Fibroblast of villous mesenchyme (primary cell): Measurements from ENCODE around the gene SUN2. TPM values are rescaled to one million over a fixed set of nuclear protein-coding genes. Genes with fewer than 3 reads are reported as not detected.

Source experiments
- DNase-seq: peaks from one replicate; pipeline ENCODE4 v3.0.0-alpha.2; 2010; ENCODE audit warnings: low read depth
- H3K4me3 ChIP-seq: 2 replicates; pipeline ENCODE4 v1.5.1; 2011; ENCODE audit warnings: low read depth, mild to moderate bottlenecking, low read length
- total RNA-seq: library from RNA; depleted of rRNA; stranded (reverse); fragments of >200 nt; gene quantifications from 2 replicates; pipeline ENCODE4 v1.2.3, GENCODE V29; 2012
- TF ChIP-seq, protein P1 (sequence below): IDR thresholded peaks from 2 replicates; pipeline ENCODE4 v1.5.1; 2012; ENCODE audit warnings: low read depth, mild to moderate bottlenecking, low read length; ENCODE audit not compliant: insufficient read depth

Gene SUN2
- total RNA-seq, 1 donor, result 64.3 TPM

DNA sequence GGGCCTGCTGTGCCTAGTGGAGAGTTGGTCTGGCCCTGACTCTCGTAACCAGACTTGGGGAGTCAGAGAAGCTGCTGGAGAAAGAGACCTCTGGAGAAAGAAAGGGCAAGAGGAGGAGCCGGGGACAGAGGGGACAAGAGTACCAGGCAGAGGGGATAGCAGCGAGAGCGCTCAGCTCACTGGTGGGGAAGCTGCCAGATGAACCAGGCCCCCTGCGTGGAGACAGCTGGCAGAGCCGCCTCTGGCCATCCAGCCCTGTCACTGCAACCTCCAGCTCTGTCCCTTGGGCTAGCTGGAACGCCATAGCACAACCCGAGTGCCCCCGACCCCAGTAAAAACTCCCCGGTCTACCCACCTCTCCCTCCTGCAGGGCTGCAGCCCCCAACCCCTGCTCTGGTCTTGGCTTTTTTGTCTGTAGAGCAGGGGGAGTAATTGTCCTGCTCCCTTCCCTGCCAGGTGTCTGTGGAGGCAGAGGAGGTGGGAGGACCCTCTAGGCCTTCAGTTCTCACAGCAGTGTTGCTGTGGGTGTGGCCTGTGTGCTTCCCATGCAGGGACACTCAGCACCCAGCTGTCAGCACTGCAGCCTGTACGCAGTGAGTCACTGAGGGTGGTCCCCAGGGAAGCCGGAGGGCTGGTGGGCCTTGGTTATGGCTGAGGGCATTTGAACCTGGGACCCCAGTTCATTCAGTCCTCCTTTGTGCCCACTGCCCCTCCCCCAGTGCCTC, 4.8 kb upstream of the SUN2 start:
- H3K4me3 ChIP-seq, result no peak overlapping the region
- DNase-seq, result no peak
- TF ChIP-seq, protein P1, sequence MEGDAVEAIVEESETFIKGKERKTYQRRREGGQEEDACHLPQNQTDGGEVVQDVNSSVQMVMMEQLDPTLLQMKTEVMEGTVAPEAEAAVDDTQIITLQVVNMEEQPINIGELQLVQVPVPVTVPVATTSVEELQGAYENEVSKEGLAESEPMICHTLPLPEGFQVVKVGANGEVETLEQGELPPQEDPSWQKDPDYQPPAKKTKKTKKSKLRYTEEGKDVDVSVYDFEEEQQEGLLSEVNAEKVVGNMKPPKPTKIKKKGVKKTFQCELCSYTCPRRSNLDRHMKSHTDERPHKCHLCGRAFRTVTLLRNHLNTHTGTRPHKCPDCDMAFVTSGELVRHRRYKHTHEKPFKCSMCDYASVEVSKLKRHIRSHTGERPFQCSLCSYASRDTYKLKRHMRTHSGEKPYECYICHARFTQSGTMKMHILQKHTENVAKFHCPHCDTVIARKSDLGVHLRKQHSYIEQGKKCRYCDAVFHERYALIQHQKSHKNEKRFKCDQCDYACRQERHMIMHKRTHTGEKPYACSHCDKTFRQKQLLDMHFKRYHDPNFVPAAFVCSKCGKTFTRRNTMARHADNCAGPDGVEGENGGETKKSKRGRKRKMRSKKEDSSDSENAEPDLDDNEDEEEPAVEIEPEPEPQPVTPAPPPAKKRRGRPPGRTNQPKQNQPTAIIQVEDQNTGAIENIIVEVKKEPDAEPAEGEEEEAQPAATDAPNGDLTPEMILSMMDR, result no peak

DNA sequence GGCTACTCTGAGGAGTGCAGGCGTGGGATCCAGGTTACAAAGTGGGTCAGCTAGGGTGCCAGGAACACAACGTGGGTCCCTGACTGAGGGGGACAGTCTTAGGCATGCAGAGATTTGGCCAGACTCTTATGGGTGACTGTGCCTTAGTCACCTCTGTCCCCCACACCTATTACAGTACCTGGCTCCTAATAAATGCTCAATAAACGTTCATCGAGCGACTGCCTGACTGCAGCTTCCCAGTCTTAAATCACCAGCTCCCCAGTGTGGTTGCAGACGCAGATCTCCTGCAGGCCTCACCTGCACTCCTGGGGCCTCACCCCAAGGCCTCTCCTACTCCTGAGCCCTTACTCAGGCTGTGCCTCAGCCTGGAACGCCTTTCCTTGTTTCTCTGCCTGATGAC, 3.2 kb upstream of the SUN2 start:
- TF ChIP-seq, protein P1, result no peak
- H3K4me3 ChIP-seq, result no peak overlapping the region
- DNase-seq, result no peak

DNA sequence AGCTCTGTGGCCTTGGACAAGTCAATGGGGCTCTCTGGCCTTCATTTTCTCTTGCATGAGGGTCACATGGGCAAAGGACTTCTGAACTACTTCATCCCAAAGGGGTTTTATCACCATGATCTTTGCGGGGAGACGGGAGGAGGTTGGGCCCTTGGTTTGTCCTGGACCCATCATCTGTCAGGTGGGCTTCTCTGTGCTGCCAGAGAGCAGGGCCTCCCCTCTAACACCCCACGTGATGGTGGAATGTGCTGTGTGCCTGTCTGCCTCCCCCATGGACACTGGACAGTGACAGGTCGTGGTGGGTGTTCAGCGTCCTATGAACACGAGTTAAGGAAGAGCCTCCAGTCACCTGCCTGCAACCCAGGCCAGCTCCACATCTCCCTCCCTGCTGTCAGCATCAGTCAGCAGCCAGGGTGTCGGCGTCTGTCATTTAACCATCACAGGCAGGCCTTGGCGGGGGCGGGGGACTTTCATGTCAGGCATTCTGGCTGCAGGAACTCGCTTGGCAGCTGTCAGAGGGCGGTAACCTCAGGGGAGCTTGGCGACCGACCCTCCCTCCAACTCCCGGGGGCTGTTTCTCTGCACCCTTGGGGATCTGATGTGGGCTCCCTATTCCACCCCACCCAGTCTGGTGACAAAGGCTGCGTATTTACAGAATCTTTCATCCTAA, 2.6 kb upstream of the SUN2 start:
- no peak overlapping the region for H3K4me3 ChIP-seq
- TF ChIP-seq, protein P1, result no peak
- DNase-seq, result no peak

DNA sequence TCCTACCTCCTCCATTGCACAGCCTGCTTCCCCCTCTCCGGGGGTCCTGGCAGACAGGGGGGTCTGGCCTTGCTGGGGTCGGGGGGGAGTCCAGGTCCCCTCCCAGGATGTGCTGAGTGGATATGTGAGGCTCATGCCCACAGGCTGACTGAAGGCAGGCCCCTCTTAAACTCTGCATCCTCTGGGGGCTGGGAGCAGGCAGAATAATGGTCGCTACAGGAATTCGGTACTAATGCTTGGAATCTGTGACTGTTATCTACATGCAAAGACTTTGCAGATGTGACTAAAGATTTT, 1.6 kb upstream of the SUN2 start:
- no peak overlapping the region for H3K4me3 ChIP-seq
- TF ChIP-seq, protein P1, result no peak
- no peak for DNase-seq

DNA sequence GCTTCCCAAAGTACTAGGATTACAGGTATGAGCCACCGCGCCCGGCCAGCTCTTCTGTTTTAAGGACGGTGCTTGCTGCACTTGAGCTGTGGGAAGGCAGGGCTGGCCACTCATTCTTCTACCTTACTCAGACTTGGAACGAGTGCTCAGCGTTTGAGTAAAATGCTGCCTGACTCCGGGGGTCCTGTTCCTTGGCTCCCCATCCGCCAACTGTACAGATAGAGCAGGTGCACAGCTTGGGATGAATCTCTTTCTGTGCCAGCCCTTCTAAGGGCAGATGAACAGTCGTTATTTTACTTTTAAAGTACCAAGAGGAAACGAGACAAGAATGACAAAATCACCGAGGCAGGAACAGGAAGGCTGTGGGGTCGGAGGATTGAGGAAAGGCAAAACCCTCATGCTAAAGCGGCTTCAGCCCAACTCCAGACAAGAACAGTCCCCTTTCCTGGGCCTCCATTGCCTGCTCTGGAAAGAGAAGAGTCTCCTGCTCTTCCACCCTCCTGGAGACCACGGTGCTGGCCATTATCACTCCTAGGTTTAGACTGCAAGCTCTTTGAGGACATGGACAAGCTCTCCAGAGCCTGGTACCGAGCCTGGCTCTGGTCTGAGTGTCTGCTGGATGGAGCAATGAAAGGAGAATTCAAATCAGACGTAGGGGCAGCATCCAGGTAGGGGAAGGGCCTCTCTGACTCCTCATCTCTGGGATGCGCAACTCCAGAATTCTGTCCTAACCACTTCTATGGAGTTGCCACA, 1.1 kb upstream of the SUN2 start:
- no peak for DNase-seq
- TF ChIP-seq, protein P1, result no peak
- peak overlapping the region; percentile 68 for H3K4me3 ChIP-seq

DNA sequence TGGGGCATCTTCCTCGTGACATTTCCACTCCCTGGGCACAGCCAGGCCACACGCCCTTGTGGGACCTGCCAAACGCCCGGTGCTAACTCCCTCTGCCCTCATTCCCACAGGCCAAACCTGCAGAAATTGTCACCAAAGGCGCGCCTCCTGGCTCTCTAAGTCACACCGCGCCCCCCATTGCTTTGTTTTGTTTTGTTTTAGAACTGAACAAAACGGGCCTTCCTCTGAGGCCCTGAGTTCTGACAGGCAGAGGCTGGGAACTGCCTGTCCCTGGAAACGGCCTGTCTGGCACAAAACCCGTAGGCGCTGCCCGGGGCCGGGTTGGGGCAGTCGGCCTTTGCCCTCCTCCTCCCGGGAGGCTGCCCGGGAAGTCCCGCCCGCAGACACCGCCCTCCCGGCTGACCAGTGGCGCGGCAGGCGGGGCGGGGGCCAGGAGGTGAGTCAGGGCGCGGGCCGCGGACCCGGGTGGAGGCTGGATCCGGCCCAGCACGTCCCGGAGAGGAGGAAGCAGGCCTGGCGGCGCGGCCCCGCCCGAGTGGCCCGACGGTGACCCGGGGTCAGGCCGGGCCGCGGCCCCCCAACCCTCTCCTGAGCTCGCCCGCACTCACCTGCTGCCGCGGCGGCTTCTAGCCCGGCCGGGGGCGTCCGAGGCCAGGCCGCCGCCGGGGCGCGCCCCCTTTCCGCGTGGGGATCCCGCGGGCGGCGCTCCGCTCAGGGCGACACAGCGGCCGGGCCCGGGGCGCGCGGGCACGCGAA, 465 bp downstream of the SUN2 start:
- TF ChIP-seq, protein P1, result no peak
- H3K4me3 ChIP-seq, result peak overlapping the region; percentile 68
- DNase-seq, result peak; percentile 74
